Measurements from ENCODE around the gene METTL14. TPM values are rescaled to one million over a fixed set of nuclear protein-coding genes. Genes with fewer than 3 reads are reported as not detected.

The METTL14 gene
- total RNA-seq, 1 experiment from 2014 or later: 9.5 TPM

- Histone ChIP-seq H3K4me2 (ENCODE audit: low read length) (no peak overlapping the region), H2AFZ (ENCODE audit: low read length) (no peak overlapping the region), H3K79me2 (ENCODE audit: low read length) (no peaks in the 10 kb centered on the region), H3K9me2 (replicated peaks; ENCODE audit: low read length) (no peaks in the 10 kb centered on the region), H3K4me3 (ENCODE audit: low read length) (no peak overlapping the region), H3K27me3 (ENCODE audit: low read length) (no peaks in the 10 kb centered on the region), H3F3A (ENCODE audit: low read length, unreplicated experiment) (no peaks in the 10 kb centered on the region), H3K9ac (ENCODE audit: low read length) (no peak overlapping the region), H3K4me1 (ENCODE audit: insufficient read depth, low read length) (peaks cover 8% of the 10 kb centered on the region), H4K20me1 (ENCODE audit: low read length) (no peaks in the 10 kb centered on the region), H3K27ac (ENCODE audit: low read length) (no peak overlapping the region), H3K9me3 (ENCODE audit: low read length) (no peaks in the 10 kb centered on the region), H3K36me3 (ENCODE audit: low read depth, low read length) (no peaks in the 10 kb centered on the region)
- no peak for ATAC-seq
- peak; percentile 49 for DNase-seq
- intact Hi-C loops (cut with micrococcal nuclease): no loop called here
- TF ChIP-seq EZH2phosphoT487 (IDR thresholded peaks at IDR 0.05; ENCODE audit: borderline replicate concordance, low read length): no peak
- no peak for TF ChIP-seq CTCF (conservative IDR thresholded peaks at IDR 0.05; ENCODE audit: low read depth, low read length)
- TF ChIP-seq EZH2 (IDR thresholded peaks at IDR 0.05; ENCODE audit: low read length, unreplicated experiment): no peak
- POLR2A ChIA-PET (ENCODE audit: unreplicated experiment): no interaction called here
- CTCF ChIA-PET: no interaction called here
- BruUV-seq (replicated peaks): no TSS peak
These were observed 33.4 kb downstream of the METTL14 start for GRCh38 chr4:118718511-118719170.

- H3K9me2 ChIP-seq (replicated peaks; ENCODE audit: low read length): no peaks in the 10 kb centered on the region
- ChIA-PET CTCF (no interaction called here), POLR2A (ENCODE audit: unreplicated experiment) (no interaction called here)
- no peaks in the 10 kb centered on the region for H3K9me3 ChIP-seq (ENCODE audit: low read length)
- BruUV-seq (replicated peaks): no TSS peak
- intact Hi-C loops (cut with micrococcal nuclease): no loop called here
- no peak for ATAC-seq
- DNase-seq: no peak
- H3K4me3 ChIP-seq (ENCODE audit: low read length): no peak overlapping the region
- no peaks in the 10 kb centered on the region for H3K79me2 ChIP-seq (ENCODE audit: low read length)
- no peaks in the 10 kb centered on the region for H3K27me3 ChIP-seq (ENCODE audit: low read length)
- no peak overlapping the region for H3K27ac ChIP-seq (ENCODE audit: low read length)
- no peak overlapping the region for H3K9ac ChIP-seq (ENCODE audit: low read length)
- H4K20me1 ChIP-seq (ENCODE audit: low read length): no peaks in the 10 kb centered on the region
- no peak for TF ChIP-seq EZH2phosphoT487 (IDR thresholded peaks at IDR 0.05; ENCODE audit: borderline replicate concordance, low read length)
- no peak for TF ChIP-seq CTCF (conservative IDR thresholded peaks at IDR 0.05; ENCODE audit: low read depth, low read length)
- no peak for TF ChIP-seq EZH2 (IDR thresholded peaks at IDR 0.05; ENCODE audit: low read length, unreplicated experiment)
- H3K4me1 ChIP-seq (ENCODE audit: insufficient read depth, low read length): peaks cover 8% of the 10 kb centered on the region
- no peaks in the 10 kb centered on the region for H3F3A ChIP-seq (ENCODE audit: low read length, unreplicated experiment)
- H3K36me3 ChIP-seq (ENCODE audit: low read depth, low read length): peaks cover 4% of the 10 kb centered on the region; the same call in 1 of the 2 replicates
- no peak overlapping the region for H3K4me2 ChIP-seq (ENCODE audit: low read length)
- no peak overlapping the region for H2AFZ ChIP-seq (ENCODE audit: low read length)
These were observed 36.6 kb downstream of the METTL14 start for GRCh38 chr4:118721752-118722151.

GRCh38 chr4:118723369-118723768 lies 38.2 kb downstream of the METTL14 start:
- Histone ChIP-seq H3K27me3 (ENCODE audit: low read length) (no peaks in the 10 kb centered on the region), H3K36me3 (ENCODE audit: low read depth, low read length) (peaks cover 15% of the 10 kb centered on the region; the same call in 1 of the 2 replicates), H3K4me2 (ENCODE audit: low read length) (no peak overlapping the region), H3F3A (ENCODE audit: low read length, unreplicated experiment) (no peaks in the 10 kb centered on the region), H2AFZ (ENCODE audit: low read length) (no peak overlapping the region), H4K20me1 (ENCODE audit: low read length) (no peaks in the 10 kb centered on the region), H3K9me2 (replicated peaks; ENCODE audit: low read length) (no peaks in the 10 kb centered on the region), H3K79me2 (ENCODE audit: low read length) (no peaks in the 10 kb centered on the region), H3K27ac (ENCODE audit: low read length) (no peak overlapping the region), H3K4me1 (ENCODE audit: insufficient read depth, low read length) (peaks cover 8% of the 10 kb centered on the region), H3K9ac (ENCODE audit: low read length) (no peak overlapping the region), H3K4me3 (ENCODE audit: low read length) (no peak overlapping the region), H3K9me3 (ENCODE audit: low read length) (no peaks in the 10 kb centered on the region)
- intact Hi-C loops (cut with micrococcal nuclease): no loop called here
- ATAC-seq: no peak
- no peak for DNase-seq
- BruUV-seq (replicated peaks): no TSS peak
- CTCF ChIA-PET: no interaction called here
- POLR2A ChIA-PET (ENCODE audit: unreplicated experiment): no interaction called here
- TF ChIP-seq EZH2 (IDR thresholded peaks at IDR 0.05; ENCODE audit: low read length, unreplicated experiment) (no peak), EZH2phosphoT487 (IDR thresholded peaks at IDR 0.05; ENCODE audit: borderline replicate concordance, low read length) (no peak), CTCF (conservative IDR thresholded peaks at IDR 0.05; ENCODE audit: low read depth, low read length) (no peak)
